Tibial nerve (tissue), 4 donors: ENCODE results near the gene SCAF1.

ENCODE experiments used
- CTCF ChIP-seq, 5 experiments: fragments of 200-600 bp in 3 of 5; fragments of 450-650 bp in 2 of 5; sonication (generic) in 3 of 5; IDR thresholded peaks; one replicate each; pipeline ENCODE4 v1.5.1; 2016 to 2019; ENCODE audit warnings: antibody characterized with exemption in 5 of 5, mild to moderate bottlenecking in 3 of 5, moderate library complexity in 2 of 5
- EP300 ChIP-seq, 2 donors: sonication (generic); formaldehyde crosslinking; IDR thresholded peaks; one replicate each; pipeline ENCODE4 v1.6.1; 2017; ENCODE audit warnings: antibody characterized with exemption in 2 of 2, mild to moderate bottlenecking in 1 of 2
- POLR2A ChIP-seq, 2 donors: fragments of 450-650 bp; IDR thresholded peaks; one replicate each; pipeline ENCODE4 v1.6.1; 2017; ENCODE audit warnings: antibody characterized with exemption in 2 of 2, mild to moderate bottlenecking in 2 of 2, moderate library complexity in 2 of 2

GRCh38 chr19:49605605-49606004, 36.4 kb upstream of the SCAF1 start:
- no peak for TF ChIP-seq CTCF (IDR thresholded peaks at IDR 0.05)
- TF ChIP-seq POLR2A (IDR thresholded peaks at IDR 0.05) = no peak
- no peak for TF ChIP-seq EP300 (IDR thresholded peaks at IDR 0.05)
